C4-2B (cell line): ENCODE data around the gene CEP192.

ENCODE experiments used
- ZFX ChIP-seq: fragments of 450-650 bp; IDR thresholded peaks from 2 replicates; pipeline ENCODE4 v1.6.1; 2017
- TF ChIP-seq, protein P1 (sequence below): fragments of 450-650 bp; conservative IDR thresholded peaks from 2 replicates; pipeline ENCODE4 v1.5.1; 2017; ENCODE audit warnings: mild to moderate bottlenecking

DNA sequence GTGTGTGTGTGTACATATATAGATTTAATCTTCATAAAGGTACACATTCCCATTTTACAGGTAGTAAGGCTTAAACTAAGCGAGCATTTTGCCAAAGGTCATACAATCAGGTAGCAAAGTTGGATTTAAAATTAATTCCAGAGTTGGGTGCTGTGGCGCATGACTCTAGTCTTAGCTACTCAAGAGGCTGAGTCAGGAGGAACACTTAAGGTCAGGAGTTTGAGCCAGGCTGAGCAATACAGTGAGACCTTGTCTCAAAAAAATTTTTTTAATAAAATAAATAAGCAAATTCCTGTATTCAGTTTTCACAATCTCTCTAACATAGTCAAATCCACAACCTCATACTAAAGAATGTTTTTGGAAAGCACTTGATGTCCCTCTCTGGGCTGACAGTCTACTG lies 115.9 kb downstream of the CEP192 start:
- TF ChIP-seq, protein P1, sequence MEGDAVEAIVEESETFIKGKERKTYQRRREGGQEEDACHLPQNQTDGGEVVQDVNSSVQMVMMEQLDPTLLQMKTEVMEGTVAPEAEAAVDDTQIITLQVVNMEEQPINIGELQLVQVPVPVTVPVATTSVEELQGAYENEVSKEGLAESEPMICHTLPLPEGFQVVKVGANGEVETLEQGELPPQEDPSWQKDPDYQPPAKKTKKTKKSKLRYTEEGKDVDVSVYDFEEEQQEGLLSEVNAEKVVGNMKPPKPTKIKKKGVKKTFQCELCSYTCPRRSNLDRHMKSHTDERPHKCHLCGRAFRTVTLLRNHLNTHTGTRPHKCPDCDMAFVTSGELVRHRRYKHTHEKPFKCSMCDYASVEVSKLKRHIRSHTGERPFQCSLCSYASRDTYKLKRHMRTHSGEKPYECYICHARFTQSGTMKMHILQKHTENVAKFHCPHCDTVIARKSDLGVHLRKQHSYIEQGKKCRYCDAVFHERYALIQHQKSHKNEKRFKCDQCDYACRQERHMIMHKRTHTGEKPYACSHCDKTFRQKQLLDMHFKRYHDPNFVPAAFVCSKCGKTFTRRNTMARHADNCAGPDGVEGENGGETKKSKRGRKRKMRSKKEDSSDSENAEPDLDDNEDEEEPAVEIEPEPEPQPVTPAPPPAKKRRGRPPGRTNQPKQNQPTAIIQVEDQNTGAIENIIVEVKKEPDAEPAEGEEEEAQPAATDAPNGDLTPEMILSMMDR, result no peak
- no peak for TF ChIP-seq ZFX
